Measurements from ENCODE around the gene PODXL.

PODXL gene

GRCh38 chr7:131556053-131556908 is at the start of gene PODXL:
TSS of gene PODXL (minus strand) at chr7:131556628. CDS start at chr7:131556359, 269 bp downstream.
- DNase-seq (ENCODE audit: low spot score) = peak; percentile 85

DNA sequence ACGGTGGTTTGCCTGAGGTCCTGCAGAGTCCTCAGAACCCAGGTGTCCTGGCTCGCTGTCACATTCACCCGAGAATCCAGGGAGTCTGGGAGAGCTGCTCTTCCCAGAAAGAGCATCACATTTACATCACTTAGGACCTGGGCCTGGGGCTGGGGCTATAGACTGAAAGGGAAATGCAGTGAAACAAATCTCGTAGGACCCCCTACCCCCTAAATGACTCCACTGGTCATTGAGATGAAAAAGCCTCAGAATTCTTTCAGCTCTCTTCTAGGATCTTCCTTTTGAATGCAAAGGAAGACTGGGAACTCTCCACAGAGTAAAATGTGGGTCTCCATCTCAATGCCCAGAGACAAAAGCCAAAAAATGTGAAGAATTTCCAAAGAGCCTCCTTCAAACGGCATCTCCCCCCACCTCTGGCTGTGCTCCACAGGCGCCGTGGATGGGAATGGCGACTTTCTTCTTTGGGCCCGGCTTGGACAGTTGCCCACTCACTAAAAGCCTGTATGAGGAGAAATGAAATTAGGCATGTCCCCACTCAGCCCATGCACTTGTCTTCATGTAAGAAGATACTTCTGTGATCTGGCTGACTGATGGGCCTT is 49.0 kb upstream of the PODXL start:
- DNase-seq (ENCODE audit: low spot score) = no peak

DNA sequence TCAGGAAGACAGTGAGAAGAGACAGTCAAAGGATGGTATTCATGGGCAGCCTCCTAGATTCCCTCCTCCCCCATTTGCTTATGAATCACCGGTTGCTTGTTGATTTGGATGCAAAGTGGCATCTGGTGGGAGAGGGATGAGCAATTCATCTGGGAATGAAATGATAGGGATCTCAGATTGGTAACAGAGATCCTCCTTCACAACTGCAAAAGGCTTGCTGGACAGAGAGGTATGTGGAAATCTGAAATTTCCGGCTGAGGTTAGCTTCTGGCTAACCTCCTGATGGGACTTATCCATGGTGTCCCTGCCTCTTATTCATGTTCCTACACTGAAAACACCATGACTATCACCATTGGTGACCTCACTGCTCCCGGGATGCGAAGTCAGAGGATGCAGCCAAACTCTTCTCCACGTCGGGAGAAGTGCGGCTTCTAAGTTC is 48.4 kb upstream of the PODXL start:
- no peak for DNase-seq (ENCODE audit: low spot score)

DNA sequence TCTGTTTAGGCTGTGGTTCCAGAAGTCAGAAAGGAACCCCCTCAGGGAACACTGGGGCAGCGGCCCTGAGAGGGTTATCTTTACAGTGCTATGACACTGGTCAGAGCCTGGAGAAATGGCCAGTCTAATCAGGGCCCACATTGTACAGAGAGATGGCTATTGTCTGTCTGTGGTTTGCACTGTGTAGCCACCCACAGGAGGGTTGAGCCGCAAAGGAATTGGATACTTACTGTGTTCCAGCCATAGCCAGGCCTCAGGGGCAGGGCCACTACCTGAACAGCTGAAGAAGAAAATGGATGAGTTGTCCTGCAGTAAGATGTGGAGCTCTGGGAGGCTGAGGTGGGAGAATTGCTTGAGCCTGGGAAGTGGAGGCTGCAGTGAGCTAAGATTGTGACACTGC is 47.5 kb upstream of the PODXL start:
- no peak for DNase-seq (ENCODE audit: low spot score)

GRCh38 chr7:131602994-131603372 is 46.6 kb upstream of the PODXL start:
- DNase-seq (ENCODE audit: low spot score) = no peak

GRCh38 chr7:131602304-131602993 is 46.0 kb upstream of the PODXL start:
- no peak for DNase-seq (ENCODE audit: low spot score)

GRCh38 chr7:131600085-131600881 is 43.9 kb upstream of the PODXL start:
- no peak for DNase-seq (ENCODE audit: low spot score)

DNA sequence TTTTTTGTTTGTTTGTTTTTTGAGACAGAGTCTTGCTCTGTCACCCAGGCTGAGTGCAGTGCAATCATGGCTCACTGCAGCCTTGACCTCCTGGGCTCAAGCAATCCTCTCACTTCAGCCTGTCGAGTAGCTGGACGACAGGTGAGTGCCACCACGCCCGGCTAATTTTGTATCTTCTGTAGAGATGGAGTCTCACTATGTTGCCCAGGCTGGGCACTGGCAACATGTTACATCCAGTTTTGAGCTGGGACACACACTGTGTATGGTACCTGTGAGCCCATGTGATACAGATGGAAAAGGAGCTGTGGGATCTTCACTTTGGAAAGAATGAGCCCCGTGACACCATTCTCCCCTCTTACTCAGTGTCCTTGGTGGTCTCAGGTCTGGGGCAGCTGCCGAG is 40.4 kb upstream of the PODXL start:
- no peak for DNase-seq (ENCODE audit: low spot score)

DNA sequence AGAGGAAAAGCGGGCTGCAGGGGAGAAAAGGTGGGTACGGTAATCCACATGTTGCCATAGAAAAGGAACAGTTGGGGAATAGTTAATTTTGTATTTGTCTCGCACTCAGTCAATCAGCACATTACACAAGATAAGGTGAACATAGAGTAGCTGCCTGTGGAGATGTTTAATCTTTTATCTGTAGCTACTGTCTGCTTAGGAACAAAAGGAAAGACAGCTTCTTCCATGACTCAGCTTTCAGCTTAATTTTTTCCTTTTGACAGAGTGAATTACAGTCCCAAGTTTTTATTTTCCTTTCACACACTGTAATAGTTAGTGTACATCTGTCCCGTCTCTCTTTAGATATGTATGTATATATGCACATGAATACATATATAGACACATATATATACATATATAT is 39.3 kb upstream of the PODXL start:
- no peak for DNase-seq (ENCODE audit: low spot score)

DNA sequence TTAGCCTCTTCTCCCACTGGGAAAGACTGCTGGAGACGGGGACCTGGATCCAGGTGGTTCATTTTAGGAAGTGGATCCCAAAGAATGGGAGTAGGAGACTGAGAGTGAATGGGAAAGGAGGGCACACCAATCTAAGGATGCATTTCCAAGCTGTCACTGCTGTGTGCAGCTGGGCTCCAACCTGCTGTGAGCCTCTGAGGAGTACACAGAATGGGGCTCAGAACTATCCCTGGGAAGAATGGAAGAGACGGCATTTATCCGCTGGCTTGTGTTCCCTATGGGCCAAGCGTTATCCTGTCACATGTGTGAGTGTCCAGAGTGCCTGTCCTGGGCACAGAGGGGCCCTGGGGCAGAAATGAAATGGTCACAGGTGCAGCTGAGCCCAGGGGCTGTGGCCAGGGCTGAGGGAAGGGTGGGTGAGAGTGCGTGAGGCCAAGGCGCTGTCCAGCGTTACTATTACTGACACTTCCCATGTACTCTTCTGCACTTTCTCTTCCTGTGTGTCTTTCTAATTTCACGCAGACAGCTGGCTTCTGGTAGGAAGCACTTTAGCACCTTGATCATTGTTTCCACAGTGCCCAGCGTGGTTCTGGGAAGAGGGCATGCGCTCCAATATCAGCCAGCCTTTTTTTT is 35.4 kb upstream of the PODXL start:
- DNase-seq (ENCODE audit: low spot score) = no peak

GRCh38 chr7:131587315-131587923 is 31.0 kb upstream of the PODXL start:
- DNase-seq (ENCODE audit: low spot score) = no peak

- no peak for DNase-seq (ENCODE audit: low spot score)
Measured at GRCh38 chr7:131586759-131587158, 30.3 kb upstream of the PODXL start.

GRCh38 chr7:131586259-131586658 is 29.8 kb upstream of the PODXL start:
- no peak for DNase-seq (ENCODE audit: low spot score)

GRCh38 chr7:131583430-131583829 is 27.0 kb upstream of the PODXL start:
- no peak for DNase-seq (ENCODE audit: low spot score)

- no peak for DNase-seq (ENCODE audit: low spot score)
Measured at GRCh38 chr7:131581241-131582051, 25.0 kb upstream of the PODXL start.

- DNase-seq (ENCODE audit: low spot score) = no peak
Measured at GRCh38 chr7:131578602-131579001, 22.2 kb upstream of the PODXL start.

- DNase-seq (ENCODE audit: low spot score) = no peak
Measured at GRCh38 chr7:131574741-131575140, 18.3 kb upstream of the PODXL start.

DNA sequence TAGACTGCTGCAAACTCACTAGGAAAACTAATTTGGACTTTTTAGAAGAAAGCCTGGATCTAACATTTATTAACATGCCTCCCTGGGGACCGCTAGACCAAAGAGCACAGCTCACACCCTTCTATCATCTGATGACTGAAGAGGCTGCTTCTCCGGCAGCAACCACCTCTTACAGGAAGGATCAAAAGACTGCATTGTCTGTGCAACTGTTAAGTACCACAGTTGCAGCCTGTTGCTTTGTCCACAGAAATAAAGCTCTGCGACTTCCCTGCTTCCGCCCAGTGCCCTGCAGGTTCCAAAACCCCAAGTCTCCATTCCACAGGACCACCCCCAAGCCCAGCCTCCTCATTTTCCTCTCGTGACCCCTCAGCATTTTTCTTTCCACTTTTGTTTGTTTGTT is 14.0 kb upstream of the PODXL start:
- DNase-seq (ENCODE audit: low spot score) = no peak

- no peak for DNase-seq (ENCODE audit: low spot score)
Measured at GRCh38 chr7:131568970-131569369, 12.5 kb upstream of the PODXL start.

DNA sequence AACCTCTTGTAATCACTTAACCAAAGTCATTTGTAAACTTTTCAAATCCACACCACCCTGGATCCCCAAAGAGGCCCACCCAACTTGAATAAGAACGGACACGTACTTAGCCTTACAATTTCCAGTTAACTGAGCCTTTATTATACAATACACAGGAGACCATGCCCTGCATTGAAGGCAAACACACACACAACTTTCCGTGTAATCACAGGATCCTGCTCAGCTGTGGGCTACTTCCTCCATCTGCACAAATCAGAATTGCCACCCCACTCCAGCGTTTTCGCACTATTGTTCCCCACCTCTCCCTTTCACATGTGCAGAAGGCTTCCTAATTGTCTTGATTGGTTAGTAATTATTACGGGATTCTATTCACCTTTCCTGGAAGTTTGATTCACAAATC is 12.1 kb upstream of the PODXL start:
- no peak for DNase-seq (ENCODE audit: low spot score)

All from germinal center (tissue), 1 donor.